Testis (tissue), 3 donors: ENCODE data around the gene C1orf116. TPM values are rescaled to one million over a fixed set of nuclear protein-coding genes. Genes with fewer than 3 reads are reported as not detected.

Source experiments
- DNase-seq: peaks from one replicate; pipeline ENCODE4 v3.0.0-alpha.2; 2019
- H3K27ac ChIP-seq, 2 donors: fragments of 200-600 bp; sonication (generic); one replicate each; pipeline ENCODE4 v1.5.1; 2019
- H3K27me3 ChIP-seq: fragments of 200-600 bp; sonication (generic); one replicate; pipeline ENCODE4 v1.5.1; 2019
- H3K36me3 ChIP-seq: fragments of 200-600 bp; sonication (generic); one replicate; pipeline ENCODE4 v1.5.1; 2017; ENCODE audit warnings: low read depth; ENCODE audit errors: missing control alignments
- H3K4me1 ChIP-seq: fragments of 200-600 bp; sonication (generic); one replicate; pipeline ENCODE4 v1.5.1; 2019
- H3K4me3 ChIP-seq, 2 donors: fragments of 200-600 bp; sonication (generic); one replicate each; pipeline ENCODE4 v1.5.1; 2017 to 2019
- H3K9me3 ChIP-seq: fragments of 200-600 bp; sonication (generic); one replicate; pipeline ENCODE4 v1.5.1; 2017
- POLR2A ChIP-seq: fragments of 450-650 bp; IDR thresholded peaks from one replicate; pipeline ENCODE4 v1.6.1; 2017; ENCODE audit warnings: antibody characterized with exemption, mild to moderate bottlenecking, moderate library complexity
- WGBS, 2 donors: methylation state at CpG; one replicate each; pipeline ENCODE4 v1.1.5; 2018; 5-methylcytosine and 5-hydroxymethylcytosine counted together
- intact Hi-C: fragments of 100-400 bp; cut with DNase I; formaldehyde crosslinking; loops from one replicate; pipeline ENCODE4 v1.15.1; 2023; ENCODE audit warnings: low total_unique reads
- polyA plus RNA-seq: library from polyadenylated mRNA; stranded (reverse); fragments of 350-450 nt; fragmentation: Illumina TruSeq; extraction: RNeasy Lipid Tissue Mini Kit (QIAGEN cat#74804); gene quantifications from one replicate; pipeline ENCODE4 v1.2.3, GENCODE V29; 2014; ENCODE audit warnings: low read depth, low replicate concordance; ENCODE audit not compliant: insufficient read depth
- total RNA-seq, 2 donors: library from RNA; depleted of rRNA; stranded (reverse); fragments of >200 nt; gene quantifications; one replicate each; pipeline ENCODE4 v1.2.3, GENCODE V29; 2016
- TF ChIP-seq, protein P1 (sequence below), 3 experiments: fragments of 450-650 bp in 2 of 3; fragments of 200-600 bp in 1 of 3; sonication (generic) in 1 of 3; IDR thresholded peaks; one replicate each; pipeline ENCODE4 v1.5.1; 2016 to 2019; ENCODE audit warnings: antibody characterized with exemption in 3 of 3, mild to moderate bottlenecking in 2 of 3, moderate library complexity in 1 of 3

The C1orf116 gene
- total and polyA plus RNA-seq, 3 donors from 2014 or later = 0.31 to 0.88 (median 0.71) TPM

GRCh38 chr1:207024202-207025145 lies 8.1 kb downstream of the C1orf116 start:
- H3K36me3 ChIP-seq = no peaks in the 10 kb centered on the region
- intact Hi-C loops = no loop called here
- peaks cover 14% of the 10 kb centered on the region for H3K4me1 ChIP-seq
- TF ChIP-seq, protein P1, sequence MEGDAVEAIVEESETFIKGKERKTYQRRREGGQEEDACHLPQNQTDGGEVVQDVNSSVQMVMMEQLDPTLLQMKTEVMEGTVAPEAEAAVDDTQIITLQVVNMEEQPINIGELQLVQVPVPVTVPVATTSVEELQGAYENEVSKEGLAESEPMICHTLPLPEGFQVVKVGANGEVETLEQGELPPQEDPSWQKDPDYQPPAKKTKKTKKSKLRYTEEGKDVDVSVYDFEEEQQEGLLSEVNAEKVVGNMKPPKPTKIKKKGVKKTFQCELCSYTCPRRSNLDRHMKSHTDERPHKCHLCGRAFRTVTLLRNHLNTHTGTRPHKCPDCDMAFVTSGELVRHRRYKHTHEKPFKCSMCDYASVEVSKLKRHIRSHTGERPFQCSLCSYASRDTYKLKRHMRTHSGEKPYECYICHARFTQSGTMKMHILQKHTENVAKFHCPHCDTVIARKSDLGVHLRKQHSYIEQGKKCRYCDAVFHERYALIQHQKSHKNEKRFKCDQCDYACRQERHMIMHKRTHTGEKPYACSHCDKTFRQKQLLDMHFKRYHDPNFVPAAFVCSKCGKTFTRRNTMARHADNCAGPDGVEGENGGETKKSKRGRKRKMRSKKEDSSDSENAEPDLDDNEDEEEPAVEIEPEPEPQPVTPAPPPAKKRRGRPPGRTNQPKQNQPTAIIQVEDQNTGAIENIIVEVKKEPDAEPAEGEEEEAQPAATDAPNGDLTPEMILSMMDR (IDR thresholded peaks at IDR 0.05) = no peak
- TF ChIP-seq POLR2A = no peak
- 65 to 69% methylated on average over 16 to 18 of the region's 18 CpGs for WGBS, 2 donors
- H3K27ac ChIP-seq = no peak overlapping the region
- no peaks in the 10 kb centered on the region for H3K27me3 ChIP-seq
- H3K9me3 ChIP-seq = no peaks in the 10 kb centered on the region
- H3K4me3 ChIP-seq = no peak overlapping the region
- DNase-seq = no peak

DNA sequence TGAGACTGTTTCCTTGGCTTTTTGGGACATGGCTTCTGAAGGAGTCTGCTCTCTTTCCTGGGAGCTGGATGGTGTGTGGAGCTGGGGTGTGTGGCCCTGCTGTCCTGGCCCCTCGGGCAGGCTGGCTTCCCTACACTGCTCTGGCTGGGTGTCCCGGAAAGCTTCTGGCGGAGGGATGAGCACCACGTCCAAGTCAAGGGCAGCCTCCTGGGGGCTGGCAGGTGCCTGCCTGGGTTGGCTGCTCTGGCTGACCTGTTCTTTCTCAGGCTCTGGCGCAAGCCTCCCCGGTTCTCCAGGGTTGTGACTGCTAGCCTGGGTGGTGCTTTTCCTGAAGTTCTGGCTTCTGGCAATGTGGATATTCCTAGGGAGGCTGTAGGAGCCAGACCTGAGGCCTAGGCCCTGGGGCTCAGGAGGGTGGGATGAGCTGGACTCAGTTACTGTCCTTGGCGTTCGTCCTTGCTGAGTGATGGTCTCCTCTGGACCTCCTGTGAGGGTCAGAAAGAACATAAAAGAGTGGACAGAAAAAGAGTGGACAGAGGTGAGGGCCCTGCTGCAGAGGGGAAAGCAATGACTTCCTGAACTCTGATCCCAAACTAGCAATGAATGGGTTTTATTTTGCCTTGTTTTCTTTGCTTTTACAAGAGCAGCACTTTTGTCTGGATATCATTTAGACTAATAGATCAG lies 9.4 kb downstream of the C1orf116 start:
- TF ChIP-seq, protein P1 (IDR thresholded peaks at IDR 0.05) = no peak
- no peak for TF ChIP-seq POLR2A
- Histone ChIP-seq H3K4me3 (no peak overlapping the region), H3K9me3 (no peaks in the 10 kb centered on the region), H3K36me3 (no peaks in the 10 kb centered on the region), H3K27me3 (no peaks in the 10 kb centered on the region), H3K4me1 (peaks cover 14% of the 10 kb centered on the region), H3K27ac (no peak overlapping the region)
- intact Hi-C loops = no loop called here
- no peak for DNase-seq
- WGBS, 2 donors = 74 to 91% methylated on average over 2 to 8 of the region's 8 CpGs

DNA sequence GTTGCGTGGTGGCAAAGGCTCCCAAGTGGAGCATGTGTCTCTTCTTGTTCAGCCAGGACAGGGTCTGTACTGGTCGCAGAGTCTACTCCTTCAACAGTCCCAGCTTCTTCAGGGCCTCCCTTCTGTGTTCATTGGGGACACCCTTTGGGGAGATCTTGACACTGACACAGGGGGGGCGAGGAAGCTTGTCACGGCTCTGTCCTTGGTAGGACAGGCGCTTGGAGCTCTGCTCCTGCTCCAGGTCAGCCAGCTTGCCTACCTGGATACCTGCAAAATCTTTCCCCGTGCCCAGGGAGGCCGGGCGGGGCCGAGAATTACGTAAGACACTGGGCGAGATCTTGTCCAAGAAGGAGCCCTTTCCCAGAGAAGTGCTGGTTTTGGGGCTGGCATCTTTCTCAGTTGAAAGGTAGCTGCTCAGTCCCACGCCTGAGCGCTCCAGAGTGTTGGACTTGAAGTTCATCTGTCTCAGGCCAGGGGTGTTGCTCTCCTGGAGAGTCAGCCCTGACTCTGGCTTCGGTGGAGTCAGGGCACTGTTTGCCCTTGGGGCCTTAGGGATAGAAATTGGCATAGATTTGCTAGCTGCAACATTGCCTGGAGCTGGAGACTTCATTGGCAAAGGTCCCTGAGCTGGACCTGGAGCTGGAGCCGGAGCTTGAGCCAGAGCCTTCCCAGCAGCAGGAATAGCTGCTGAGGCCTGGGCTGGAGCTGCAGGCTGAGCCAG lies 10.5 kb downstream of the C1orf116 start:
- DNase-seq = no peak
- H3K36me3 ChIP-seq = no peaks in the 10 kb centered on the region
- no peak overlapping the region for H3K27ac ChIP-seq
- TF ChIP-seq, protein P1 (IDR thresholded peaks at IDR 0.05) = no peak
- TF ChIP-seq POLR2A = no peak
- H3K27me3 ChIP-seq = no peaks in the 10 kb centered on the region
- peaks cover 14% of the 10 kb centered on the region for H3K4me1 ChIP-seq
- intact Hi-C loops = no loop called here
- no peaks in the 10 kb centered on the region for H3K9me3 ChIP-seq
- WGBS, 2 donors = 90 to 93% methylated on average over 14 to 15 of the region's 15 CpGs
- H3K4me3 ChIP-seq = no peak overlapping the region

GRCh38 chr1:207021139-207021861 lies 11.3 kb downstream of the C1orf116 start:
- 72 to 83% methylated on average over 8 of the region's 8 CpGs for WGBS, 2 donors
- H3K4me1 ChIP-seq = peaks cover 14% of the 10 kb centered on the region
- H3K27ac ChIP-seq = no peak overlapping the region
- H3K27me3 ChIP-seq = no peaks in the 10 kb centered on the region
- H3K4me3 ChIP-seq = no peak overlapping the region
- no peak for DNase-seq
- H3K36me3 ChIP-seq = no peaks in the 10 kb centered on the region
- no peaks in the 10 kb centered on the region for H3K9me3 ChIP-seq
- TF ChIP-seq, protein P1 (IDR thresholded peaks at IDR 0.05) = no peak
- no peak for TF ChIP-seq POLR2A
- intact Hi-C loops = no loop called here
